ENCODE data around the gene RXFP3. TPM values are rescaled to one million over a fixed set of nuclear protein-coding genes. Genes with fewer than 3 reads are reported as not detected.

Gene RXFP3
- total and polyA plus RNA-seq, 10 donors, result not detected

DNA sequence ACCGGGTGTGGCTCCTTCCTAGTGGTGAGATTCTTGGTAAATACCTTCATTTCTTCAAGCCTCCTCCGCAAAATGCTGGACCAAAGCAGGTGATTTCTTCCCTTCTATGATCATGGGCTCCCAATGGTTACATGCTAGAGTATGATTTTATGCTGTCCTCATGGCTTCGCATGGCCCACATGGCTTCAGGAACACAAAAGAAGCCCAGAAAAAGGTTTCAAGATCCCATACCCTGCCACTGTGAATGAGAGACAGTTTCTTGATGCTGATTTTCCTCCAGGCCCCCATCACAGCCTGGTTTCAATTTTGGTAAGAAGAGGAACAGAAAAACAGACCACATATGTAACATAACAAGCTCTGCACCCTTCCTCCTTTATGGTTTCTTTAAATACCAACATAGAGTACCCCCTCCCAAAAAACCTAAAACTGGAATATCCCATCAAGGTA, 2.4 kb upstream of the RXFP3 start:
- no peak overlapping the region for H3K4me3 ChIP-seq
- DNase-seq, result no peak
- H3K4me1 ChIP-seq, result peaks cover 0 to 20% (median 11%) of the 10 kb centered on the region in 6 donors
- H3K36me3 ChIP-seq, result no peaks in the 10 kb centered on the region
- peaks cover 0 to 43% (median 36%) of the 10 kb centered on the region in 7 donors for H3K27me3 ChIP-seq (replicated peaks in 1 of 7)
- H3K27ac ChIP-seq, result no peak overlapping the region
- WGBS, 5 donors, result 75 to 90% (median 84%) methylated on average over 3 of the region's 3 CpGs
- TF ChIP-seq, protein P1, sequence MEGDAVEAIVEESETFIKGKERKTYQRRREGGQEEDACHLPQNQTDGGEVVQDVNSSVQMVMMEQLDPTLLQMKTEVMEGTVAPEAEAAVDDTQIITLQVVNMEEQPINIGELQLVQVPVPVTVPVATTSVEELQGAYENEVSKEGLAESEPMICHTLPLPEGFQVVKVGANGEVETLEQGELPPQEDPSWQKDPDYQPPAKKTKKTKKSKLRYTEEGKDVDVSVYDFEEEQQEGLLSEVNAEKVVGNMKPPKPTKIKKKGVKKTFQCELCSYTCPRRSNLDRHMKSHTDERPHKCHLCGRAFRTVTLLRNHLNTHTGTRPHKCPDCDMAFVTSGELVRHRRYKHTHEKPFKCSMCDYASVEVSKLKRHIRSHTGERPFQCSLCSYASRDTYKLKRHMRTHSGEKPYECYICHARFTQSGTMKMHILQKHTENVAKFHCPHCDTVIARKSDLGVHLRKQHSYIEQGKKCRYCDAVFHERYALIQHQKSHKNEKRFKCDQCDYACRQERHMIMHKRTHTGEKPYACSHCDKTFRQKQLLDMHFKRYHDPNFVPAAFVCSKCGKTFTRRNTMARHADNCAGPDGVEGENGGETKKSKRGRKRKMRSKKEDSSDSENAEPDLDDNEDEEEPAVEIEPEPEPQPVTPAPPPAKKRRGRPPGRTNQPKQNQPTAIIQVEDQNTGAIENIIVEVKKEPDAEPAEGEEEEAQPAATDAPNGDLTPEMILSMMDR (IDR thresholded peaks at IDR 0.05 in 8 of 11, conservative IDR thresholded peaks at IDR 0.05 in 3 of 11), result no peak
- TF ChIP-seq POLR2AphosphoS5 (IDR thresholded peaks at IDR 0.05) (no peak), POLR2A (IDR thresholded peaks at IDR 0.05) (no peak)
- intact Hi-C loops (cut with DNase I; ENCODE audit: low total_unique reads), result no loop called here
- H3K9me3 ChIP-seq, result no peaks in the 10 kb centered on the region

DNA sequence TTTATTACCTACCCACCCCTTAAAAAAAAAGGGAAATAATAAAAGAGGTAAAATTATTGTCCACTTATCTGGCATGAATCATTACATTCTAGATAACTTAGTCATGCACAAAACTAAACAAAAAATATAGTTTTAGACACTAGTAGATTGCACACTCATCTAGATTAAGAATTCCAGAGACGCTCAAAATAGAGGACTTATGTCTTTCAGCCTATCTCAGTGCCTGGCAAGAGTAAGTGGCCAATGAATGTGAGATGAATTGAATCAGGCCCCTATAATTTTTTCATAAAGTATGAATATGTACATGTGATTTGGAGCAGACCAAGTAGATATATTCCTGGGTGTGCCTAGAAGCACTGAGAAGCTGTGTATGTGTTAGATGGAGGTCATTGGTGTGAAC, 2.0 kb upstream of the RXFP3 start:
- 73 to 92% (median 81%) methylated on average over 1 of the region's 1 CpG for WGBS, 5 donors
- H3K36me3 ChIP-seq, result no peaks in the 10 kb centered on the region
- no peak overlapping the region for H3K27ac ChIP-seq
- peaks cover 0 to 20% (median 11%) of the 10 kb centered on the region in 6 donors for H3K4me1 ChIP-seq
- H3K27me3 ChIP-seq (replicated peaks in 1 of 7), result peaks cover 0 to 47% (median 40%) of the 10 kb centered on the region in 7 donors
- TF ChIP-seq, protein P1 (IDR thresholded peaks at IDR 0.05 in 8 of 11, conservative IDR thresholded peaks at IDR 0.05 in 3 of 11), result no peak
- TF ChIP-seq POLR2AphosphoS5 (IDR thresholded peaks at IDR 0.05), result no peak
- no peak for TF ChIP-seq POLR2A (IDR thresholded peaks at IDR 0.05)
- intact Hi-C loops (cut with DNase I; ENCODE audit: low total_unique reads), result no loop called here
- DNase-seq, result no peak
- no peak overlapping the region for H3K4me3 ChIP-seq
- no peaks in the 10 kb centered on the region for H3K9me3 ChIP-seq

DNA sequence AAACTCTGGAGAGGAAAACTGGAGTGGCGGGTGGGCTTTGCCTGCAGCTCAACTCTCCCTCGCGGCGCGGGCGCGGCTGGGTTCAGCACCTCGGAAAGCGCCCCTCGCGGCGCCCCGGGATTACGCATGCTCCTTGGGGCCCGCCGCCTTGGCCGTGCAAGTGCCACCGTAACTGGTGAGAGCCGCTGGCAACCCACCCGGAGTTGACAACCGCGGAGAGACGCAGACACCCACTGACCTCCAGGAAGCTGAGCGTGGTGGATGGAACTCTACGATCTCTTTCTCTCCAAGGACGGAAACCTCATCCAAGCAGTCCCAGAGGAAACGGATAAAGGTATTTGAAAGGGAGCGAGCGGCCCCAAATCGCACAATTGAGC, 194 bp upstream of the RXFP3 start:
- peaks cover 0 to 64% (median 40%) of the 10 kb centered on the region in 7 donors for H3K27me3 ChIP-seq (replicated peaks in 1 of 7)

DNA sequence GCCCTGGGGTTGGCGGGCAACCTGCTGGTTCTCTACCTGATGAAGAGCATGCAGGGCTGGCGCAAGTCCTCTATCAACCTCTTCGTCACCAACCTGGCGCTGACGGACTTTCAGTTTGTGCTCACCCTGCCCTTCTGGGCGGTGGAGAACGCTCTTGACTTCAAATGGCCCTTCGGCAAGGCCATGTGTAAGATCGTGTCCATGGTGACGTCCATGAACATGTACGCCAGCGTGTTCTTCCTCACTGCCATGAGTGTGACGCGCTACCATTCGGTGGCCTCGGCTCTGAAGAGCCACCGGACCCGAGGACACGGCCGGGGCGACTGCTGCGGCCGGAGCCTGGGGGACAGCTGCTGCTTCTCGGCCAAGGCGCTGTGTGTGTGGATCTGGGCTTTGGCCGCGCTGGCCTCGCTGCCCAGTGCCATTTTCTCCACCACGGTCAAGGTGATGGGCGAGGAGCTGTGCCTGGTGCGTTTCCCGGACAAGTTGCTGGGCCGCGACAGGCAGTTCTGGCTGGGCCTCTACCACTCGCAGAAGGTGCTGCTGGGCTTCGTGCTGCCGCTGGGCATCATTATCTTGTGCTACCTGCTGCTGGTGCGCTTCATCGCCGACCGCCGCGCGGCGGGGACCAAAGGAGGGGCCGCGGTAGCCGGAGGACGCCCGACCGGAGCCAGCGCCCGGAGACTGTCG, 976 bp downstream of the RXFP3 start:
- DNase-seq, result no peak
- intact Hi-C loops (cut with DNase I; ENCODE audit: low total_unique reads), result no loop called here
- peaks cover 0 to 76% (median 40%) of the 10 kb centered on the region in 7 donors for H3K27me3 ChIP-seq (replicated peaks in 1 of 7)

More for the DNA sequence above, 194 bp upstream of the RXFP3 start:
- no peak for TF ChIP-seq POLR2AphosphoS5 (IDR thresholded peaks at IDR 0.05)
- TF ChIP-seq, protein P1 (IDR thresholded peaks at IDR 0.05 in 8 of 11, conservative IDR thresholded peaks at IDR 0.05 in 3 of 11), result peak in 5 of 11 experiments; percentile 6 to 35 (median 21)
- Histone ChIP-seq H3K4me1 (peaks cover 0 to 20% (median 11%) of the 10 kb centered on the region in 6 donors), H3K9me3 (no peaks in the 10 kb centered on the region), H3K4me3 (peak overlapping the region in 4 of 8 donors; percentile 6 to 48 (median 23)), H3K36me3 (no peaks in the 10 kb centered on the region), H3K27ac (no peak overlapping the region)
- intact Hi-C loops (cut with DNase I; ENCODE audit: low total_unique reads), result no loop called here
- 2 to 3% (median 2%) methylated on average over 20 to 30 of the region's 30 CpGs for WGBS, 5 donors
- no peak for DNase-seq

More for the DNA sequence above, 976 bp downstream of the RXFP3 start:
- H3K36me3 ChIP-seq, result no peaks in the 10 kb centered on the region
- TF ChIP-seq, protein P1 (IDR thresholded peaks at IDR 0.05 in 8 of 11, conservative IDR thresholded peaks at IDR 0.05 in 3 of 11), result no peak
- TF ChIP-seq POLR2A (IDR thresholded peaks at IDR 0.05) (no peak), POLR2AphosphoS5 (IDR thresholded peaks at IDR 0.05) (no peak)
- 37 to 61% (median 41%) methylated on average over 30 to 54 of the region's 54 CpGs for WGBS, 5 donors
- peaks cover 0 to 20% (median 11%) of the 10 kb centered on the region in 6 donors for H3K4me1 ChIP-seq
- no peak overlapping the region for H3K27ac ChIP-seq
- peak overlapping the region in 3 of 8 donors; percentile 3 to 48 (median 27) for H3K4me3 ChIP-seq
- H3K9me3 ChIP-seq, result no peaks in the 10 kb centered on the region
